Activated CD8-positive, alpha-beta memory T cell treated with anti-CD3 and anti-CD28 coated beads for 36 hours (primary cell): ENCODE data around the gene USP37. TPM values are rescaled to one million over a fixed set of nuclear protein-coding genes. Genes with fewer than 3 reads are reported as not detected.

Source experiments
- CTCF ChIA-PET: fragments of 350-600 bp; sonication (Branson Sonifier 250); formaldehyde crosslinking; loops from one replicate; lab custom pipeline; 2021; ENCODE audit warnings: antibody characterized with exemption; lab: Charles Lee
- POLR2A ChIA-PET: fragments of 350-600 bp; sonication (Branson Sonifier 250); formaldehyde crosslinking; loops from one replicate; lab custom pipeline; 2021; ENCODE audit warnings: antibody characterized with exemption; lab: Charles Lee
- total RNA-seq, 2 experiments: library from RNA; stranded (reverse); gene quantifications; one replicate each; pipeline ENCODE4 v1.2.3, GENCODE V29; 2021

The USP37 gene, protein sequence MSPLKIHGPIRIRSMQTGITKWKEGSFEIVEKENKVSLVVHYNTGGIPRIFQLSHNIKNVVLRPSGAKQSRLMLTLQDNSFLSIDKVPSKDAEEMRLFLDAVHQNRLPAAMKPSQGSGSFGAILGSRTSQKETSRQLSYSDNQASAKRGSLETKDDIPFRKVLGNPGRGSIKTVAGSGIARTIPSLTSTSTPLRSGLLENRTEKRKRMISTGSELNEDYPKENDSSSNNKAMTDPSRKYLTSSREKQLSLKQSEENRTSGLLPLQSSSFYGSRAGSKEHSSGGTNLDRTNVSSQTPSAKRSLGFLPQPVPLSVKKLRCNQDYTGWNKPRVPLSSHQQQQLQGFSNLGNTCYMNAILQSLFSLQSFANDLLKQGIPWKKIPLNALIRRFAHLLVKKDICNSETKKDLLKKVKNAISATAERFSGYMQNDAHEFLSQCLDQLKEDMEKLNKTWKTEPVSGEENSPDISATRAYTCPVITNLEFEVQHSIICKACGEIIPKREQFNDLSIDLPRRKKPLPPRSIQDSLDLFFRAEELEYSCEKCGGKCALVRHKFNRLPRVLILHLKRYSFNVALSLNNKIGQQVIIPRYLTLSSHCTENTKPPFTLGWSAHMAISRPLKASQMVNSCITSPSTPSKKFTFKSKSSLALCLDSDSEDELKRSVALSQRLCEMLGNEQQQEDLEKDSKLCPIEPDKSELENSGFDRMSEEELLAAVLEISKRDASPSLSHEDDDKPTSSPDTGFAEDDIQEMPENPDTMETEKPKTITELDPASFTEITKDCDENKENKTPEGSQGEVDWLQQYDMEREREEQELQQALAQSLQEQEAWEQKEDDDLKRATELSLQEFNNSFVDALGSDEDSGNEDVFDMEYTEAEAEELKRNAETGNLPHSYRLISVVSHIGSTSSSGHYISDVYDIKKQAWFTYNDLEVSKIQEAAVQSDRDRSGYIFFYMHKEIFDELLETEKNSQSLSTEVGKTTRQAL
- 10 to 100 TPM; 30.7 to 33.2 TPM for total RNA-seq

- POLR2A ChIA-PET = interaction anchor here (0.6 to 1.1 kb wide), 5 partner anchors 12 to 282 kb away, joined by 3 to 5 read pairs (median 4); partner anchors contain the start of genes BCS1L and ZNF142
- CTCF ChIA-PET = interaction anchor here (1.0 to 1.3 kb wide), 3 partner anchors 9 to 330 kb away, joined by 3 read pairs; no protein-coding TSS in a partner anchor
These were observed at the start of gene USP37, which contains the start of gene CNOT9 for GRCh38 chr2:218568190-218569037. Gene USP37 (minus strand): TSS chr2:218568351. CDS start chr2:218558653, 9,698 bp downstream. Gene CNOT9 (plus strand): TSS chr2:218568839. CDS start chr2:218568955, 116 bp downstream.

DNA sequence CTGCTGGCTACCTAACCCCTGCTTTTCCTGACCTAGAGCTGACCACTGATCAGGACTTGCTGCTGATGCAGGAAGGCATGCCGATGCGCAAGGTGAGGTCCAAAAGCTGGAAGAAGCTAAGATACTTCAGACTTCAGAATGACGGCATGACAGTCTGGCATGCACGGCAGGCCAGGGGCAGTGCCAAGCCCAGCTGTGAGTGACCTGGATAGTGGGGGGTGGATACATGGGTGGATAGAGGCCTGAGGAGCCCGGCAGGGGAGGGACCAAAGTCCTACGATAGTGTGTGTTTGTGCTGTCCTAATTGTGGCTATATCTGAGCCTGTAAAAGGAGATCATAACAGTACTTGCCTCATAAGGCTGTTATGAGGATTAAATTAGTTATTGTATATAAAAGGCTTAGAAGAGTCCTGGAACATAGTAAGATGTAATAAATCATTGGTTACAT, 47.7 kb upstream of the USP37 start:
- ChIA-PET POLR2A (no interaction called here), CTCF (no interaction called here)

DNA sequence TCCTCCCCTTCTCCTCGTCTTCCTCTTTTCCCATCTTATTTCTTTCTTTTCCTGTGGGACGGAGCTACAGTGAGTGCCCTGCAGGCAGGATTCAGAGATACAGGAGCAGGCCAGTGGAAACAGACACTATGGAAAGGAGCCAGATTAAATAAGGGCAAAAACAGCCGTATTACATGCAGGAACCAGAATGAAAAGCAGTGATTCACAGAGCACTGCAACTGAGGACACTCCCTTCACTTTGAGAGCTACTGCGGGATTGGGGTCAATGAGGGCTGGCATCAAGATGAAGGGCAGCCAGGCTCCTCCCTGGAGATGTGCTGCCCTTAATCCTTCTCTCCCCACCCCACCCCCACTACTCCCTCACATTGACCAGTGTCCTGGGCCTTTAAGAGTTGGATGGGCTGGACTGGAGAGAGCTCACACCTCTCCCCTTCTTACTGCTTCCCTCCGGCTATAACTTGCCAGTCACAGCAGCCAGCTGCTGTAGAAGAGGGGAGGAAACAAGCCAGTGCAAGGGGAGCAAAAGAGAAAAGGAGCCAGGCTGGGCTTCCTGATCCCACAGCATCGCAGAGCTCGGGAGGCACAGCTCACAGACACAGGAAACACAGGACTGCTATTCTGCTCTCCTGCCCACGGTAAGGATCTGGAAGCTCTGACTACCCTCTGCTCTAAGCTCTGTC, 39.4 kb upstream of the USP37 start, which contains the start of gene PLCD4:
Gene PLCD4, plus strand, starts transcription at position 464 of the 680 bp plus-strand sequence. CDS start 7,841 bp downstream, outside the sequence.
- ChIA-PET POLR2A (no interaction called here), CTCF (interaction anchor here (1.4 kb wide), 1 partner anchor 11 kb away, joined by 3 read pairs; no protein-coding TSS in a partner anchor)

DNA sequence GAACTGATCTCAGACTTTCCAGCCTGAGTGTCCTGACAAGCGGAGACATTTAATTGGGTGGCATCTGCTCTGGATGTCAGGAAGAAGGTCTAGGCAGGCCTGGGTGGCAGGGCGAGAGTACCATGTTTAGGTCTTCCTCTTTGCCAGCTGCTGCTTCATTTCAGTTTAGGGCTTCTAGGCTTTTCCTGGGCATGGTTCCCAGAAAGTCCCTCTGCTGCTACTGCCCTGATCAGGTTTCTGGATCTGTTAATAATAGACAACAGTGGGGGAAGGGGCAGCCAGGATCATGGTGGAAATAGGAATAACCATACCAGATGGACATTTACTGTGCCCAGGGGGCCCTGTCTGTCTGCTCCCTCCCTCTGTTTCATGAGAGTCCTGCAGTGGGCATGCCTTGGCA, 37.3 kb upstream of the USP37 start:
- CTCF ChIA-PET = no interaction called here
- POLR2A ChIA-PET = no interaction called here

DNA sequence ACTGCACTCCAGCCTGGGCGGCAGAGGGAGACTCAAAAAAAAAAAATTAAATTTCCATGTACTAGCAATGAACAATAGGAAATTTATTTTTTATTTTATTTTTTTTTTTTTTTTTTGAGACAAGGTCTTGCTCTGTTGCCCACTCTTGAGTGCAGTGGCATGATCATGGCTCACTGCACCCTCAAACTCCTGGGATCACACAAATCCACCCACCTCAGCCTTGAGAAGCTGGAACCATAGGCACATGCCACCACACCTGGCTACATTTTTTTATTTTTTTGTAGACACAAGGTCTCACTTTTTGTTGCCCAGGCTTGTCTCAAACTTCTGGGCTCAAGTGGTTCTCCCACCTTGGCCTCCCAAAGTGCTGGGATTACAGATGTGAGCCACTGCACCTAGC, 17.4 kb upstream of the USP37 start:
- POLR2A ChIA-PET = no interaction called here
- CTCF ChIA-PET = no interaction called here

- ChIA-PET POLR2A (no interaction called here), CTCF (interaction anchor here (1.0 kb wide), 1 partner anchor 13 kb away, joined by 3 read pairs; no protein-coding TSS in a partner anchor)
These were observed 16.1 kb upstream of the USP37 start for GRCh38 chr2:218583983-218584850.

DNA sequence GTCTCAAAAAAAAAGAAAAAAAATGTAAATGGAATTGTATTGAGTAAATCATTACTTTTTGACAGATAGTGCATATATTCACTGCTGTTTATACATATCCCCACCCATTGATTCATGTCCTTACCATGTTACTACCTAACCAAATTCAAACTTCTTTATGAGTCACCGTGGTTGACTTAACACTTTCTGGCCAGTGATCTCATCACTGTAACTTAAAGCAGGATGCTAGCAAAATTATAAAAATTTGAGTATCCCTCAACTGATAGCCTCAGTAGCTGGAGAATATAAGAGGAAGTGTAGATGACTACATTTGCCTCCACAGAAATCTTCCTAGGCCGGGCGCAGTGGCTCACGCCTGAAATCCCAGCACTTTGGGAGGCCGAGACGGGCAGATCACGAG, 13.9 kb upstream of the USP37 start:
- ChIA-PET POLR2A (interaction anchor here (0.5 to 1.0 kb wide), 4 partner anchors 12 to 88 kb away, joined by 3 to 5 read pairs (median 4); partner anchors contain the start of gene USP37), CTCF (interaction anchor here (0.9 to 1.0 kb wide), 2 partner anchors 17 to 175 kb away, joined by 3 read pairs; no protein-coding TSS in a partner anchor)

DNA sequence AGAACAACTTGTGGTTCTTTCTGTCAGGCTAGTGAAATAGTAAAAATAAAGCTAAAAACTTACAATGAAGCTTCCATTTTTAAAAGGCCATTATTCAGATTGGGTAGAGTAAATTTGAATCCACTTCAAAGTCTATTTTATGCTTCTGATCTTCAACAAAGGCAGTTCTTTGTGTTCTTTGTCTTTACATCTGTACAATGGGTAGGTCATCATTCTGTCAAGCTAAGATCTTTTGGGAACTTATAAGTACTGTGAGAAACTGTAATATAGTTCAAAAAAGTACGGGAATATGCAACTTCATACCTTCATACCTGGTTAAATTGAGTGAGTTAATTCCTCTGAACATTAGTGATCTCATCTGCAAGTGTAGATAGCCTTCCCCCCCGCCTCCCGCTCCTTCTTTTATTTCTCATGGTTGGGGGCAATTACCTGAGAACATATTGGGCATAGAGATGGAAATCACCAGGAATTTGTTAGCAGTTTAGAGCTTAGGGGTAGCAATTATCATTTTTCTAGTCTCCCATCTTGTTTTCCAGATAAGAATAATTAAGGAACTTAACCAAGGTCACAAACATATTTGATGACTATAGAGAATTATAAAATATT, 10.2 kb upstream of the USP37 start:
- ChIA-PET POLR2A (no interaction called here), CTCF (no interaction called here)

- POLR2A ChIA-PET = interaction anchor here (0.6 kb wide), 1 partner anchor 63 kb away, joined by 3 read pairs; no protein-coding TSS in a partner anchor
- CTCF ChIA-PET = interaction anchor here (1.1 kb wide), 1 partner anchor 10 kb away, joined by 3 read pairs; the partner anchor contains the start of gene USP37
These were observed 9.5 kb upstream of the USP37 start for GRCh38 chr2:218577482-218578220.

DNA sequence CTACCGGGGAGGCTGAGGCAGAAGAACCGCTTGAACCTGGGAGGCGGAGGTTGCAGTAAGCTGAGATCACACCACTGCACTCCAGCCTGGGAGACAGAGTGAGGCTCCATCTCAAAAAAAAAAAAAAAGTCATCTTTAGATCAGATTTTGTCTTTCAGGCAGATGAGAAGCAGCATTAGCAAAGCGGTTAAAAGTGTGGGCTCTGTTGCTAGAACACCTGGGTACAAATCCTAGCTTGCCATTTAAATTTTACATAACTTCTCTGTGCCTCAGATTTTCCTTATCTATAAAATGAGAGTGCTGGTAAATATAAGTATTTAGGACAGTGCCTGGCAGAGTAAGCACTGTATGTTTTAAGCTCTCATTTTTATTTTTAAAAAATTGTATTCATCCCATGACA, 8.7 kb upstream of the USP37 start:
- ChIA-PET POLR2A (no interaction called here), CTCF (interaction anchor here (1.1 kb wide), 1 partner anchor 9 kb away, joined by 3 read pairs; the partner anchor contains the start of gene USP37)

- ChIA-PET CTCF (interaction anchor here (0.7 to 1.3 kb wide), 3 partner anchors 13 to 713 kb away, joined by 3 read pairs; partner anchors contain the start of genes BCS1L and ZNF142), POLR2A (interaction anchor here (0.6 to 1.2 kb wide), 3 partner anchors 42 to 89 kb away, joined by 3 to 7 read pairs (median 5); partner anchors contain the start of genes BCS1L and ZNF142)
These were observed 2.7 kb upstream of the USP37 start for GRCh38 chr2:218570850-218571249.

GRCh38 chr2:218569661-218570500, 1.7 kb upstream of the USP37 start:
- ChIA-PET POLR2A (interaction anchor here (0.6 to 1.2 kb wide), 4 partner anchors 13 to 175 kb away, joined by 3 to 5 read pairs (median 3); partner anchors contain the start of genes BCS1L and ZNF142), CTCF (interaction anchor here (1.3 kb wide), 1 partner anchor 89 kb away, joined by 3 read pairs; the partner anchor contains the start of genes BCS1L and ZNF142)

GRCh38 chr2:218569038-218569431, 884 bp upstream of the USP37 start:
- ChIA-PET POLR2A (no interaction called here), CTCF (no interaction called here)

- CTCF ChIA-PET = interaction anchor here (1.0 to 1.3 kb wide), 3 partner anchors 10 to 330 kb away, joined by 3 read pairs; no protein-coding TSS in a partner anchor
- POLR2A ChIA-PET = interaction anchor here (0.6 to 1.1 kb wide), 5 partner anchors 12 to 282 kb away, joined by 3 to 5 read pairs (median 4); partner anchors contain the start of genes BCS1L and ZNF142
These were observed 358 bp downstream of the USP37 start for GRCh38 chr2:218567797-218568189.
